Suppressor macrophage treated with lipopolysaccharide for 4 hours (primary cell): Measurements from ENCODE around the gene UPB1.
"Not testable (repeated sequence)": the region's sequence is repeated elsewhere in the genome, so short reads cannot be mapped to it uniquely, and the experiment has no call there.

Experiments used
- DNase-seq: peaks from one replicate; pipeline ENCODE4 v3.0.0-alpha.2; 2020

UPB1 gene

DNA sequence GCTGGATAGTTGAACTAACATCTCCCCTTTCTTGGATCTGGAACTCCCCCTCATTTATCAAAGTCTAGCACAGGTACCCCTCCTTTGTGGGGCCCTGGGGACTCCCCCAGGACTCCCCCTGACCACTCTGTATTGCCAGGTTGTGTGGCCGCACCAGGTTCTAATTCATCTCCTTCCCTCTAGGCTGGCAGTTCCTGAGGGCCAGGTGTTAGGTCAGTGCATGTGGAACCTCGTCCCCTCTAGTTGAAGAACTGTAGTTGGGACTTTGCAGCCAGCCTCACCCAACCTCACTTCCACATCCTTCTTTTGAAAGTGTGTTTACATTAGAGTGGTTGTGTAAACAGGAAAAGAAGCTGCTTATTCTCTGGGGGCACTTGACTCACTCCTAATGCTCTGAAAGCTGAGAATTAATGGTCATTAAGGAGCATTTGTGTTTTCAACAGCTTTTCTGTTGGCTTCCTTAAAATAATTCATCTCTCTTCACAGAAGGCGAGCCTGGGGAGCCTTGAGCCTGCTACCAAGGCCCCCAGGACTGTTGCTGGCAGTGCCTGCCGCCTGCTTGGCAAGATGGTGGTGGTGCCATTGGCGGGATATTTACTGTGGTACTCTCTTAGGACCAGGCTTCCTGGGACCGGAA lies 11.8 kb downstream of the UPB1 start:
- peak; percentile 59 for DNase-seq

DNA sequence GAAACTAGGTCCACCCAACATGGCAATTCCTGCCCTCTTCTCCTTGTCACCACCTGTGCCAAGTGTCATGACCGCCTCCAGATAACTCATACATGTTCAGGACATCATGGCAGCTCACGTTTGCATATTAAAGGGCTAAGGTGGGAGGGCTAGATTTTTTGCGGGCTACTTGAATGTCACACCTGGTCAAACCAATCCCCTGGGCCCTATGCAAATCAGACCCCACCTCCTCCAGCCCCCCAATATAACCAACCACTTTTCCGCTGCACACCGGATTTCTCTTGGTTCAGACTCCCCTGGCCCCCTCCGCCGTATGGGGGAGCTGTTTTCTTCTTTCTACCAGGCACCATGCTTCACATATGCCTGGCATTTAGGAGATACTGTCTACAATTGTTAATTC lies 12.6 kb downstream of the UPB1 start:
- no peak for DNase-seq

DNA sequence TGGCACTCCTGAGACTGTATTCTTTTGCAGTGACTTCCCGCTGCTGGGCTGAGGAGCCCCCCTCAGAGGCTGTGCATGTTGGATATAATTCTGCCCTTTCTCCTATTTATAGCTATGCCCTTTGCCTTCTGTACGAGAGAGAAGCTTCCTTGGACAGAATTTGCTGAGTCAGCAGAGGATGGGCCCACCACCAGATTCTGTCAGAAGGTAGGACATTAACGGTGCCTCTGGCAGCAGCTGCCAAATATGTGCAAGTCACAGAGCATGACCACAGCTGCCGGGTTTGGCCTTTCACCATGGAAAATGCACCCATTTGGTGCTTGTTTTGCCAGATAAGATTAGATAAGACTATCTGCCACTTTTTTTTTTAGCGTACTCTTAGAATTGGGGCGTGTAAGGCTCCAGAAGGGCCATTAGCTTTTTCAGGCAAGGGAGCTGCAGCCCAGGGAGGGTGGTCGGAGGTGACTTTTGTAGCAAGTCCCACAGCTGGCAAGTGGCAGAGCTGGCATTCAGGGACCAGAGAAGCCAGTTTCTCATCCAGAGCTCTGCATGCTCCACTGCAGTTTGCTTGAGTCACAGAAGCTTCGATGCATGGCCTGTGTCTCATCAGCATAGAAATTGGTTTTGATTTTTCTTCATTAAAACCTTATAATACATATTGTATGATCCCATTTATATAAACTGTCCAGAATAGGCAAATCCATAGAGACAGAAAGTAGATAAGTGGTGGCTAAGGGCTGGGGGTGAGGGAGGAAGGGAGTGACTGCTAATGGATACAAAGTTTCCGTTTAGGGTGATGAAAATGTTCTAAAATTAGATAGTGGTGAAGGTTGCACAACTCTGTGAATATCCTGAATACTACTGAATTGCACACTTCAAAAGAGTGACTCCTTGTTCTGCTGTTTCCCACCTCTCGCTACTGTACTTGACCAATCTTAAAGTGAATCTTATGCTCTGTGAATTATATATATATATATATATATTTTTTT lies 15.8 kb downstream of the UPB1 start:
- peak; percentile 87 for DNase-seq

DNA sequence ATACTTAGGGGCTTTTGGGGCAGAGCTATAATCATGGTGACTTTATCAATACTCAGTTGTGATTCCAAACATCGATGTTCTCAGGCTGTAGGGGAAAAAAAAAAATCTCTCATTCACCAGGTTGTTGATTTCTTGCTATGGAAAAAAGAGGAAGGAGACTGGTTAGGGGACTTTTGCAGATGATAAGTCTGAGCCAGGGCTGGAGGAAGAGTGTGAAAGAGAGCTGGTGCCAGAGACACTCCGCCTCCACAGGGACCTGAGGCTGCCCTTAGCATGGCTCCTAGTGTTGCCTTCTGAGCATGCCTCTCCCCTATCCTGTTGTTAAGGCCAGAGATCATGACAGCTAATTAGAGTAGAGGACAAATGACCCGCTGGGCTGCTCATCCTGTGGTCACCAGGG lies 16.9 kb downstream of the UPB1 start:
- peak; percentile 81 for DNase-seq

DNA sequence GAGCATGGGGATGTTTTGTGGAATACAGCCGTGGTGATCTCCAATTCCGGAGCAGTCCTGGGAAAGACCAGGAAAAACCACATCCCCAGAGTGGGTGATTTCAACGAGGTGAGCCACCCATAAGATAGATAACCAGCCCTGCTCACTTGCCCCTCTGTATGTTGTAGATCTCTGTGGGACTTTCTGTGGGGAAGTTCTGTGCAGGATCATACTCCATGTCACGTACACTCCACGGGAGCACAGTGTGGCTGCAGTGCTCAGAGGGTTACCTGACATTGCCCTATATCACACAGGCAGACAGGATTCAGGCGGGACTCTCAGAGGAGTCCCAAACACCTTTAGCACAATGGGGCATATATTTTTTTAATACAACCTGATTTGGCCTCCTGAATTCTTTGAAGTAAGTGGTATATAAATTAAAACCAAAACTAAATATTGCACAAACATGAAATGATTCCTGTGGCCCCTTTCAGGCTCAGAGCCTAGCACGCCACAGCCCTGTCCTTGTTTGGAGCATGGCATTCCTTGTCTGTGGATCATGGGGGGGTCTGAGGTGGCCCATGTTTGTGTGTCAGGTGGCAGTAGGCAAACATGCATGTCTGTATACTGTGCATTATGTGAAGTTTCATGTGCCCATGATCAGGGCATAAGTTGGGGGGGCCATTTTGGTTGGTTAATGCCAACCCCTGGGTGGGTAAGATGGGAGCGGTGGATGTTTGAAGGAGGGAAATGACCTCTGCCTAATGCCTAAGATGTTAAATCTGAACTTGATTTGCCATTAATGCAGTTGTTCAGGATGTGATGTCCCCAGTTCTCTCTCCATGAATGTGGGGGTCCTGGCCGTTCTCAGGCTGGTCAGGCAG lies 18.5 kb downstream of the UPB1 start:
- no peak for DNase-seq

DNA sequence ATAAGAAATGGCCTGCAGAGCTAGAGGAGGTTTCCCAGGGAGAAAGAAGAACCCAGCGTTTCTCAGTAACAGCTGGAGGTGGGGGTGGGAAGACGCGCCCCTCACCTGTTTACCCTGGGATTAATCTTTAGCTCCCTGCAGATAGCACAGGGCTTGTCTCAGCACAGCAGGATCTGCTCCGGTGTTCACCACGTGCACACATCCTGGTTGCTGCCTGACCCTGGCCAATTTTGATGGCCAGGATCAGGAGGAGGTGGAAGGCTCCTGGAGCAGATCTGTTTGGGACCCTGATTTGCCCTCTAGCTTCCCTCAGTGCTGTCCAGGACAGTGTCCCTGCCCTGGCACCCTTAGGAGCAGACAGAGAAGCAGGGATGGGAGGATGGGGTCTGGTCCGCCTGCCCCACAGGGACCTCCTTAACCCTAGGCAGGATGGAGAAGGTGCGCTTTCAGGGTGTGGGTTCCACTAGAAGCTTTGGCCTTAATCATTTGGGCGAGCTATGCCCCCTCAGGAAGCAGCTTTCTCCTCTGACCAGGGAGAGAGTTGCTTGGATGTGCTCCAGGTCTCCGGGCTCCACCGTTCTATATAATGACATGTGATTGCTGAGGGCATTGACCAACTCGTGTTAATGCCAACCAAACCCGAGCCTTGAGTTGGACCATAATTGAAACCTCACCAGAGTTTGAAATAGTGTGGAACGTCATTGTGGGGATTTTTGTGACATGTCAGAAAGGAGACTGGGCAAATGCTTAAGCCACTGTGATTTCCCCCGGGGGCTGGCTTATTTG lies 19.3 kb downstream of the UPB1 start:
- peak; percentile 86 for DNase-seq

DNA sequence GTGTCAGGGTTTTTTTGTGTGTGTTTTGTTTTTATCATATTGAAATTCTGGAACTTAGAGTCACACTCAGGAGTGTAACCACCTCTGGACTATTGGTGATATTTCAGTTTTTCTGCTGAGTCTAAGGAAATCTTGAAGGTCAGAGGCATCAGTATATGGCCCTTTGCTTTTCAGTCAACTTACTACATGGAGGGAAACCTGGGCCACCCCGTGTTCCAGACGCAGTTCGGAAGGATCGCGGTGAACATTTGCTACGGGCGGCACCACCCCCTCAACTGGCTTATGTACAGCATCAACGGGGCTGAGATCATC lies 19.9 kb downstream of the UPB1 start:
- no peak for DNase-seq

DNA sequence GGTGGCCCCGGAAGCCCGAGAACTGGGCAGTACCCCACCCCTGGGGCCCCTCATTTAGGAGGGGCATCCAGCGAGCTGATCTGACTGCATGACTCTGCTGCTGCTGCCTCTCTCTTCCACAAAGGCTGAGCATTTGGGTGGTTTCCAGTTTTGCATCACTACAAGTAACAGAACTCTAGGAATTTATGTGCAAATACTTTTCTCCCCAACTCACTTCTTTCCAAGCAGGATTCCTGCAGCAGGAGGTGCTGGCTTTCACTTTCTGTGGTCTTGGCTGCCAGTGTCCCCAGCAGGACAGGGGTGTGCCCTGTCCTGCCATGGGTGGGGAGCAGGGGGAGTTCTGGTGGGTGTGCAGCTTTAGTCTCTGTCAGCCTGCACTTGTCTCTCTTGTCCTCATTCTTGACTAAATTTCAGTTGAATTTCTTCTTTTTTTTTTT lies 21.2 kb downstream of the UPB1 start:
- peak; percentile 91 for DNase-seq

DNA sequence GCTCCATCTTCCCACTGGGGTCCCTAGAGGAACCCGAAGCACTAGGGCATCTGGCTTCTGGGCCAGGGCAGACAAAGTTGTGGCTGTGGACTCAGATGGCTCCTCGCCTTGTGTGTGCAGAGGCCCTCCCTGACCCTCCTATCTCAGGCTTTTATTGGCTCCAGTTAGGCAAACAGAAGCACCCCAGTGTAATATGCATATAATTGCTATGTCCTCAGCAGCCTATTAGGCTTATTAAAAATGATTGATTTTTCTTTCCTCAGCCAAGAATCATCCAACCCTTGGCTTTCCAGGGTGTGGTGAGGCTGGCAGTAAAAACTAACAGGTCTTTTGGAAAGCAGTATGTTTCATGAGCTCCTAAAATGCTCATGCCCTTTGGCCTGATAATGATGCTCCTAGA lies 22.3 kb downstream of the UPB1 start:
- DNase-seq = no peak

DNA sequence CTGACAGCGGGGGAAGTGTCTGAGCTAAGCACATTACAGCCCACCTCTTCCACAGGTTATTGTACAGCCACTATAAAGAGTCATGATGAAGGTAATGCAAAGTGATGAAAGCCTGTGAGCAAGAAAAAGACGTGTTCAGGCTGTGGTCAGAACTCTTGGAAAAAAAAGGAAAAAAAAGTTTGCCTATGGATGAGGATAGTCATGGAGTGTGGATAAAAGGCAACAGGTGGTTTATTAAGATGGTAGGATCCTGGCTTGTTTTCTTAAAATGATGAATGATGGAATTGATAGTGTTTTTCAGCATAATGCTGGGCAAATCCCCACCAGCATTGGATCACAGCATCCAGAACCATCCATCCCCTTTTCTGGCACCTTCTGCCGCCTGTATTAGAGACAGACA lies 23.1 kb downstream of the UPB1 start:
- DNase-seq = no peak

DNA sequence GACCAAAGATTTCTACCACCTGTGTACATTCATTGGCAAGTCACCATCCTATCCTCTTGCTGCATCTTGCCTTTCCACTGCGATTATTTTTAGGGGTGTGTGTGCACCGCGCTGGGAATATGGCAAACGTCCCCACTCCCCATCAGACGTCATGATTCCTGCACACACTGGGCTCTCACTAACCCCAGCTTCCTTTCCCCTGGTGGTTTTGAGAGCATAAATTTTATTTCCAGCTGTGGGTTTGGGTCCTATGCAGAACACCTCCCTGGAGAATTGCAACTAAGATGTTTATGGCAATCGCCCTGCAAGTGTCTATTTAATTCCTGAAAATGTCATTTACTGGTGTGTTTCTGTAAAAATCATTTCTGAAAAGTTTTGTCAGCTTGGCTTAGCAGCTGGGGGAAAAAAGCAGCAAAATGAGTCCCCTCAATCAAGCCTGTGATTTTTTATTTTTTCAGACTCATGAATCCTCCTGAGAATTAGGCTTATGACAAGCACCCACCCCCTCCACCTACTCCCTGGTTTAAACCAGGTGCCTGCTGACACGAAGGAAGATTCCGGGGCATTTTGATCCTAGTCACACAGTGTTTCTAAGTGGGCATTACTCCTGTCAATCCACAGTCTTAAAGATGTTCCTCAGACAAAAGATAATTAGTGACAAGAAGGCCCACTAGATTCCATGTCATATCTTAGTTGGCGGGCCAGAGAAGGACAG lies 23.8 kb downstream of the UPB1 start:
- no peak for DNase-seq

DNA sequence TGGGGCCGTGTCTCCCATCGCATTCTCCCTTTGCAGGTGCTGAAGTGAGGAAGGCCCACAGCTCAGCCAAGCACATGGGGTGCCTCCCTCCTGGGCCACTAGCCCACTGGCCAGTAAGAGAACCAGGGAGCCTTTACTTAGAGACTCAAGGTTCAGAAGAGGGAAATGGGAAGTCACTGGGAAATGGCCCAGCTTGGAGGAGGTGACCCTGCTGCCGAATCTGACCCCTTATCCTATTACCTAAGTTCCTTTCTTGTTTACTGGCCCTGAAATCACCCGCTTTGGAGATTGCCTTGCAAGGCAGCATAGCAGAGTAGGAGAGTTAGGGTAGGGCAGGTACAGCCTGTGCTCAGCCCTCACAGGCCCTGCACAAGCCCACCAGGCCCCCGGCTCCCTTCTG lies 24.4 kb downstream of the UPB1 start:
- peak; percentile 26 for DNase-seq

DNA sequence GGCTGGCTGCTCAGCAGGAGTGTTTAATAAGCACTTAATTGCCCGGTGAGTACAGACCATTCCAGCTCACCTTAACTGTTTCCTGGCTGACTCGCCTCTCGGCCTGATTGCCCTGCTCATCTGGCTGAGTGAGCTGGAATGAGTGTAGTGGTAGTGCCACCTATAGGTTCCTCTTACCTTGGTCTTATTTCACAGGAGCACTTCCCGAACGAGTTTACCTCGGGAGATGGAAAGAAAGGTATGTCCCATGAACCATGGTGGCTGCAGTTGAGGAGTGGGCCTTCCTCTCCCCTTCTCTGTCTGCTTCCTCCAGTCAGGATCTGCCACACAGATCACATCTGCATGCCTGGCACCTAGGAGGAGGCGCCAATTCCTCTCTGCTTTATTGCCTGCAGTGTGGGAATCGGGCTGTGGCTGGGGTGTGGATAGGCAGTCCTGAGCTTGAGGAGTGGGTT lies 26.7 kb downstream of the UPB1 start:
- peak; percentile 39 for DNase-seq

DNA sequence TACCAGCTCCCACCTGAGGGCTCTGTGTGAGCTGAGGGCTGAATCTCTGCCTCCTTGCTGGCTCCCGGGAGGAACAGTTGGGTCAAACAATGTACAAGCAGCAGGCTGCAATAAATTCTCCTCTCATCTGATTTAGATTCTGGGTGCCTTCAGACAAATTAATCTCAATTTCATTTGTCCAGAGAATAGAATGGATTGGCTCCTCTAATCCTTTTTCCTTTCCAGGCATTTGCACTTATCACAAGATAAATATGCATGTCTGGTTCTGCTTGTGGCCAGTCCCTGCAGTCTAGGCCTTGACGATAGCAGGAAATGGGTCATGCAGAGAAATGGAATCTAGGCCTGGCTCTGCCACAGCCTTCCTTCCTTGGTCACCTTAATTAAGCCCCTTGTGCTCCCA lies 28.7 kb downstream of the UPB1 start:
- no peak for DNase-seq

DNA sequence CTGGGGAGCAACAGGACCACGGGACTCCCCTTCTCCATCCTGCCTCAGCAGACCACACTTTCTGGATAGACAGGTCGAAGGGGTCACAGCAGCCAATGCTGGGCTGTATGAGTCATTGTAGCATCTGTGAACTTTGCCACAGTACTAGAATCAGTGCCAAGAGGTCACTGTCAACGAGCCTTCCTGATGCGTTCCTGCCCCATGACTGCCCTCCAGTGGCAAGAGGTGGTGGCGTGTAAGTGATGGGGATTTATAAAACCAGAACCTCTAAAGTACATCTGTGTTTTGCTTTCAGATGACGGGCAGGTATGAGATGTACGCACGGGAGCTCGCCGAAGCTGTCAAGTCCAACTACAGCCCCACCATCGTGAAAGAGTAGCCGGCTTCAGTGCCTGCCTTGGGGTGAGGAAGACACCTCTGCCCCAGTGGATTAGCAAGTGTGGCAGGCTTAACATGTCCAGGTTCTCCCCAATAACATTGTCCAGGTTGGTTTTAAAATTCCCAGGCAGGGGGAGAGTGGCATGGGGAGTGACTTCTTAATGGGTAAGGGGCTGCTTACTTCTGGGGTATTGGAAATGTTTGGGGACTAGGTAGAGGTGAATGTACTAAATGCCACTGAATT lies 30.4 kb downstream of the UPB1 start:
- peak; percentile 90 for DNase-seq

DNA sequence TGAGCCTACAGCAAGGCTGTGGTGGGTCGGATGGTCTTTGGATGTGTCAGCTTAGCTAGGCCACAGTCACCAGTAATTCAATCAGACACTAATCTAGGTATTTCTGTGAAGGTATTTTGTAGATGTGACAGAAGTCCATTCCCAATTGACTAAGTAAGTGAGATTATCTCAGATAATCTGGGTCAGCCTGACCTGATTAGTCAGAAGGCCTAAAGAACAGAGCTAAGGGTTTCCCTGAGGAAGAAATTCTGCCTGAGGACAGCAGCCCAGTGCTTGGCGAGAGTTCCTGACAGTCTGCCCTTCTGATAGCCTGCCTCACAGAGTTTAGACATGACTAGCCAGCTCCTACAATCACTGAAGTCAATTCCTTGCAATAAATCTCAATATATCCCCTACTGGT lies 31.1 kb downstream of the UPB1 start:
- DNase-seq = no peak

DNA sequence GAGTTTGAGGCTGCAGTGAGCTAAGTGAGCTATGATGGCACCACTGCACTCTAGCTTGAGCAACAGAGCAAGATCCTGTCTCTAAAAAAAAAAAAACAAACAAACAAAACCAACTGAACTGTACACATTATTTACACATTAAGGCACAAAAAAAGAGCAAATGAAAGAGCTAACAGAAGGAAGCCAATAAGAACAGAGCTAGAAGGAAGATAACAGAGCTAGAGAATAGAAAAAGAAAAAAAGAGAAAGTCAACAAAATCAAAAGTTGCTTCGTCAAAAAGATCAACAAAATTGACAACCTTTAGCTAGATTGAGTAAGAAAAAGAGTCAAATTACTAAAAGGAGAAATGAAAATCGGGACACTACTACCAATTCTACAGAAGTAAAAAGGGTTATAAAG lies 34.8 kb downstream of the UPB1 start:
- no peak for DNase-seq

DNA sequence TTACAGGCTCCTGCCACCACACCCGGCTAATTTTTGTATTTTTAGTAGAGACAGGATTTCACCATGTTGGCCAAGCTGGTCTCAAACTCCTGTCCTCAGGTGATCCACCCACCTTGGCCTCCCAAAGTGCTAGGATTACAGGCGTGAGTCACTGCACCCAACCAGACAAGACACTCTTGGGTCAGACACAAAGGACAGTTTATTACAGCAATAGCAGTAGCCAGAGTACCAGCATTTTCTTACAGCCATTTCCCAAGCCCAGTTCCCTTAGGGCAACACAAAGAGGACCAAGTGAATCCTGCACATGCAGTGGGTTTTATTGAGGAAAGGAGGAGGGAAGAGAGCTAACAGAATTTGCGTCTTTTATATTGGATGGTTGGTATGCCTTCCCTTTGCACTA lies 35.8 kb downstream of the UPB1 start:
- DNase-seq = not testable (repeated sequence)

DNA sequence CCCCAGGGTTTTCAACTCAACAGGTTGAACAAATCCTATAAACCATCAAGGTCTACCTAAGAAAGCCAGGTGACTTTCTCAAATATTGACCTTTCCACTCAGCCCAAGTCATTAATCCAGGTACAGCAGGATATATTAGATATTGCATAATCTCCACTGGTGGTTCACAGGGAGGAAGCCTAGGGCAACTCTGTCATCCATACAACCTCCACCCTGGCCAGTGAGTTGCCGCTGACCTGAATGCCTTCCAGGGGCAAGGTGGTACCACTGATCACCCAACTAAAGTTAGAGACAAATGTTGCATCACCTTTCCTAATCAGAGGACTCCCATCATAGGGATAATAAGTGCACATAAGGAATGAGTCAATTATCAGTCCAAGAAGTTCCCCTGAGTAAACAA lies 36.9 kb downstream of the UPB1 start:
- no peak for DNase-seq

DNA sequence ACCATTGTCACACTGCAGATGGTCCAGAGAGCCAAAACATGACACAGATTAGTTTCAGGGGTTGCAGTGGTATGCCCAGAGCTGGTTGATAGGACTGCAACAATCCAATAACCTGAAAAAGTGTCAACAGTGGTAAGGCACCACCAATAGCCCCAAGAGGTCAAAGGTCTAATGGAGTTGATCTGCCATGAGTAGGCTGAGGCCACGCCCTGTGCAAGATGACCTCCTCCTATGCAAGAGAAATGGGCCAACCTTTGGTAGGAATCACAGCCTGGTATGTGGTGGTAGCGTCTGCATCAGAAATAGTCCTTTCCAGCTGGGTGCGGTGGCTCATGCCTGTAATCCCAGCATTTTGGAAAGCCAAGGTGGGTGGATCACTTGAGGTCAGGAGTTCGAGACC lies 40.2 kb downstream of the UPB1 start:
- DNase-seq = no peak

DNA sequence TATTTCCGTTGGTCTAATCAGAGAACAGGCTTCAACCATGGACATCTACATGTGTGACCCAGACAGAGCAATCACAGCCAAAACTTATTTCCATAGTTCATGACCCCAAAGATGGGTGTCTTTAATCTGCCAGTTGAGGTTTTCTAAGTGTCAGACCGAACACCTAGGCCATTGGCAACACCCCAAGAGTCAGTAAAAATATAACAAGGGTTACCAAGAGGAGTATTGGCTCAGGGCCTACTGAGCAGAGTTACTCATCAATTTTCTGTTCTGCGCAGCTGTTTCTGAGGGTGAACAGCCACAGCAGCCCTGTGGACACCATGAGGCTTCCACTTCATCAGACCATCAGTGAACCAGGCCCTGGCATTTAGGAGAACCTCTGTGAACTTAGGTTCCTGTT lies 41.0 kb downstream of the UPB1 start:
- no peak for DNase-seq
